ENCODE results near the gene MBNL1. TPM values are rescaled to one million over a fixed set of nuclear protein-coding genes. Genes with fewer than 3 reads are reported as not detected.

MBNL1 gene
- total RNA-seq, 1 experiment from 2014 or later, result 90.5 TPM

GRCh38 chr3:152379415-152380042 is 110.8 kb downstream of the MBNL1 start:
- H3K27ac ChIP-seq, result no peak overlapping the region
- H3K4me1 ChIP-seq, result no peaks in the 10 kb centered on the region
- H3K36me3 ChIP-seq, result no peaks in the 10 kb centered on the region
- no peak for DNase-seq
- no peak overlapping the region for H3K4me3 ChIP-seq
- H3K9me3 ChIP-seq (replicated peaks), result no peaks in the 10 kb centered on the region
- no peaks in the 10 kb centered on the region for H3K27me3 ChIP-seq

- Histone ChIP-seq H3K36me3 (no peaks in the 10 kb centered on the region), H3K27ac (no peak overlapping the region), H3K4me3 (no peak overlapping the region), H3K4me1 (no peaks in the 10 kb centered on the region), H3K9me3 (replicated peaks) (no peaks in the 10 kb centered on the region), H3K27me3 (no peaks in the 10 kb centered on the region)
- no peak for DNase-seq
Observed at GRCh38 chr3:152380043-152380442, 111.3 kb downstream of the MBNL1 start.

- Histone ChIP-seq H3K9me3 (replicated peaks) (no peaks in the 10 kb centered on the region), H3K36me3 (no peaks in the 10 kb centered on the region), H3K4me1 (peaks cover 9% of the 10 kb centered on the region; the same call in 1 of the 2 replicates), H3K27me3 (no peaks in the 10 kb centered on the region), H3K27ac (no peak overlapping the region), H3K4me3 (no peak overlapping the region)
- no peak for DNase-seq
Observed at GRCh38 chr3:152381881-152382295, 113.2 kb downstream of the MBNL1 start.

- DNase-seq, result no peak
- Histone ChIP-seq H3K4me1 (peaks cover 9% of the 10 kb centered on the region; the same call in 1 of the 2 replicates), H3K36me3 (no peaks in the 10 kb centered on the region), H3K9me3 (replicated peaks) (no peaks in the 10 kb centered on the region), H3K4me3 (no peak overlapping the region), H3K27me3 (no peaks in the 10 kb centered on the region), H3K27ac (no peak overlapping the region)
Observed at GRCh38 chr3:152382312-152383135, 113.8 kb downstream of the MBNL1 start.

GRCh38 chr3:152383136-152383606 is 114.4 kb downstream of the MBNL1 start:
- H3K4me1 ChIP-seq, result peaks cover 9% of the 10 kb centered on the region; the same call in 1 of the 2 replicates
- no peak overlapping the region for H3K4me3 ChIP-seq
- no peak for DNase-seq
- no peaks in the 10 kb centered on the region for H3K9me3 ChIP-seq (replicated peaks)
- H3K36me3 ChIP-seq, result no peaks in the 10 kb centered on the region
- H3K27ac ChIP-seq, result no peak overlapping the region
- H3K27me3 ChIP-seq, result no peaks in the 10 kb centered on the region

- no peaks in the 10 kb centered on the region for H3K36me3 ChIP-seq
- H3K4me1 ChIP-seq, result peaks cover 9% of the 10 kb centered on the region; the same call in 1 of the 2 replicates
- H3K27me3 ChIP-seq, result no peaks in the 10 kb centered on the region
- no peaks in the 10 kb centered on the region for H3K9me3 ChIP-seq (replicated peaks)
- DNase-seq, result no peak
- no peak overlapping the region for H3K4me3 ChIP-seq
- no peak overlapping the region for H3K27ac ChIP-seq
Observed at GRCh38 chr3:152384412-152384811, 115.7 kb downstream of the MBNL1 start.

- Histone ChIP-seq H3K4me1 (peaks cover 9% of the 10 kb centered on the region; the same call in 1 of the 2 replicates), H3K27ac (no peak overlapping the region), H3K4me3 (no peak overlapping the region), H3K27me3 (no peaks in the 10 kb centered on the region), H3K9me3 (replicated peaks) (no peaks in the 10 kb centered on the region), H3K36me3 (no peaks in the 10 kb centered on the region)
- DNase-seq, result peak in 1 of 2 experiments; percentile 30
Observed at GRCh38 chr3:152385761-152386160, 117.0 kb downstream of the MBNL1 start.

GRCh38 chr3:152386208-152386607 is 117.5 kb downstream of the MBNL1 start:
- Histone ChIP-seq H3K4me1 (peaks cover 9% of the 10 kb centered on the region; the same call in 1 of the 2 replicates), H3K9me3 (replicated peaks) (no peaks in the 10 kb centered on the region), H3K4me3 (no peak overlapping the region), H3K36me3 (no peaks in the 10 kb centered on the region), H3K27me3 (no peaks in the 10 kb centered on the region), H3K27ac (no peak overlapping the region)
- DNase-seq, result no peak

- no peaks in the 10 kb centered on the region for H3K27me3 ChIP-seq
- no peak for DNase-seq
- H3K4me3 ChIP-seq, result no peak overlapping the region
- H3K36me3 ChIP-seq, result no peaks in the 10 kb centered on the region
- H3K27ac ChIP-seq, result no peak overlapping the region
- no peaks in the 10 kb centered on the region for H3K9me3 ChIP-seq (replicated peaks)
- H3K4me1 ChIP-seq, result peaks cover 11% of the 10 kb centered on the region; the same call in 1 of the 2 replicates
Observed at GRCh38 chr3:152388631-152389030, 119.9 kb downstream of the MBNL1 start.

- no peak overlapping the region for H3K27ac ChIP-seq
- DNase-seq, result no peak
- H3K27me3 ChIP-seq, result no peaks in the 10 kb centered on the region
- no peaks in the 10 kb centered on the region for H3K36me3 ChIP-seq
- H3K9me3 ChIP-seq (replicated peaks), result no peaks in the 10 kb centered on the region
- H3K4me1 ChIP-seq, result peaks cover 11% of the 10 kb centered on the region; the same call in 1 of the 2 replicates
- H3K4me3 ChIP-seq, result no peak overlapping the region
Observed at GRCh38 chr3:152389316-152389934, 120.7 kb downstream of the MBNL1 start.

GRCh38 chr3:152390647-152391046 is 121.9 kb downstream of the MBNL1 start:
- no peak overlapping the region for H3K27ac ChIP-seq
- no peaks in the 10 kb centered on the region for H3K27me3 ChIP-seq
- no peak for DNase-seq
- no peak overlapping the region for H3K4me3 ChIP-seq
- H3K4me1 ChIP-seq, result peaks cover 8% of the 10 kb centered on the region; the same call in 1 of the 2 replicates
- no peaks in the 10 kb centered on the region for H3K36me3 ChIP-seq
- no peaks in the 10 kb centered on the region for H3K9me3 ChIP-seq (replicated peaks)

- Histone ChIP-seq H3K27ac (no peak overlapping the region), H3K27me3 (no peaks in the 10 kb centered on the region), H3K4me1 (0 out of 2 replicates have a peak, but pooled peaks cover 3% of the 10 kb centered on the region), H3K9me3 (replicated peaks) (no peaks in the 10 kb centered on the region), H3K36me3 (no peaks in the 10 kb centered on the region), H3K4me3 (no peak overlapping the region)
- DNase-seq, result no peak
Observed at GRCh38 chr3:152391671-152392070, 122.9 kb downstream of the MBNL1 start.

GRCh38 chr3:152392272-152392880 is 123.6 kb downstream of the MBNL1 start:
- no peaks in the 10 kb centered on the region for H3K36me3 ChIP-seq
- H3K4me1 ChIP-seq, result 0 out of 2 replicates have a peak, but pooled peaks cover 3% of the 10 kb centered on the region
- DNase-seq, result no peak
- H3K9me3 ChIP-seq (replicated peaks), result no peaks in the 10 kb centered on the region; the same call in 1 of the 2 replicates
- no peaks in the 10 kb centered on the region for H3K27me3 ChIP-seq
- no peak overlapping the region for H3K4me3 ChIP-seq
- H3K27ac ChIP-seq, result no peak overlapping the region

- no peaks in the 10 kb centered on the region for H3K27me3 ChIP-seq
- H3K4me1 ChIP-seq, result 0 out of 2 replicates have a peak, but pooled peaks cover 3% of the 10 kb centered on the region
- H3K9me3 ChIP-seq (replicated peaks), result no peaks in the 10 kb centered on the region; the same call in 1 of the 2 replicates
- DNase-seq, result no peak
- H3K27ac ChIP-seq, result no peak overlapping the region
- no peaks in the 10 kb centered on the region for H3K36me3 ChIP-seq
- no peak overlapping the region for H3K4me3 ChIP-seq
Observed at GRCh38 chr3:152394246-152394645, 125.5 kb downstream of the MBNL1 start.
